MM.1S (cell line): ENCODE results near the gene NDUFB2.

Experiments used
- DNase-seq: peaks from one replicate; pipeline ENCODE4 v3.0.0-alpha.2; 2015
- H2AFZ ChIP-seq: fragments of 300-600 bp; sonication (generic); 2 replicates; pipeline ENCODE4 v1.6.0; 2016; ENCODE audit warnings: antibody characterized with exemption, low read length
- H3F3A ChIP-seq: fragments of 300-600 bp; sonication (generic); 2 replicates; pipeline ENCODE4 v1.6.1; 2016; ENCODE audit warnings: mild to moderate bottlenecking, antibody characterized with exemption, low read length, moderate library complexity, mixed read lengths; ENCODE audit not compliant: insufficient read depth
- H3K27ac ChIP-seq: fragments of 300-600 bp; sonication (generic); 2 replicates; pipeline ENCODE4 v1.5.1; 2016; ENCODE audit warnings: mild to moderate bottlenecking, low read length
- H3K27me3 ChIP-seq: fragments of 300-600 bp; sonication (generic); replicated peaks from 2 replicates; pipeline ENCODE4 v1.6.0; 2016; ENCODE audit warnings: low read length; ENCODE audit not compliant: insufficient read depth
- H3K36me3 ChIP-seq: fragments of 300-600 bp; sonication (generic); replicated peaks from 2 replicates; pipeline ENCODE4 v1.6.1; 2016; ENCODE audit warnings: mild to moderate bottlenecking, low read length, mixed read lengths; ENCODE audit not compliant: insufficient read depth
- H3K4me1 ChIP-seq: fragments of 300-600 bp; sonication (generic); 2 replicates; pipeline ENCODE4 v1.6.1; 2016; ENCODE audit warnings: low read length, mixed read lengths
- H3K4me2 ChIP-seq: fragments of 300-600 bp; sonication (generic); 2 replicates; pipeline ENCODE4 v1.6.0; 2016; ENCODE audit warnings: low read depth, low read length
- H3K4me3 ChIP-seq: fragments of 300-600 bp; sonication (generic); 2 replicates; pipeline ENCODE4 v1.5.1; 2016; ENCODE audit warnings: low read length, mixed read lengths
- H3K79me2 ChIP-seq: fragments of 300-600 bp; sonication (generic); 2 replicates; pipeline ENCODE4 v1.6.1; 2016; ENCODE audit warnings: mixed run types, low read length, mixed read lengths
- H3K9ac ChIP-seq: fragments of 300-600 bp; sonication (generic); 2 replicates; pipeline ENCODE4 v1.6.1; 2016; ENCODE audit warnings: low read length, mixed read lengths
- H3K9me2 ChIP-seq: fragments of 300-600 bp; sonication (generic); replicated peaks from 2 replicates; pipeline ENCODE4 v1.6.1; 2016; ENCODE audit warnings: mild to moderate bottlenecking, low read length, mixed read lengths; ENCODE audit not compliant: insufficient read depth
- H3K9me3 ChIP-seq: fragments of 300-600 bp; sonication (generic); replicated peaks from 2 replicates; pipeline ENCODE4 v1.6.1; 2016; ENCODE audit warnings: mild to moderate bottlenecking, low read length, mixed read lengths; ENCODE audit not compliant: insufficient read depth
- H4K20me1 ChIP-seq: fragments of 300-600 bp; sonication (generic); 2 replicates; pipeline ENCODE4 v1.6.1; 2016; ENCODE audit warnings: mild to moderate bottlenecking, low read length, moderate library complexity, mixed read lengths; ENCODE audit not compliant: insufficient read depth
- EZH2 ChIP-seq: fragments of 300-600 bp; sonication (generic); optimal IDR thresholded peaks from 2 replicates; pipeline ENCODE3; 2017; ENCODE audit warnings: low read depth, mild to moderate bottlenecking, antibody characterized with exemption, low read length, mixed read lengths
- EZH2phosphoT487 ChIP-seq: fragments of 300-600 bp; sonication (generic); IDR thresholded peaks from 2 replicates; pipeline ENCODE4 v1.6.1; 2018; ENCODE audit warnings: antibody characterized with exemption, low read length
- TF ChIP-seq, protein P1 (sequence below): fragments of 300-600 bp; sonication (generic); IDR thresholded peaks from 2 replicates; pipeline ENCODE4 v1.5.1; 2016; ENCODE audit warnings: antibody characterized with exemption, low read length, mixed read lengths

The NDUFB2 gene

DNA sequence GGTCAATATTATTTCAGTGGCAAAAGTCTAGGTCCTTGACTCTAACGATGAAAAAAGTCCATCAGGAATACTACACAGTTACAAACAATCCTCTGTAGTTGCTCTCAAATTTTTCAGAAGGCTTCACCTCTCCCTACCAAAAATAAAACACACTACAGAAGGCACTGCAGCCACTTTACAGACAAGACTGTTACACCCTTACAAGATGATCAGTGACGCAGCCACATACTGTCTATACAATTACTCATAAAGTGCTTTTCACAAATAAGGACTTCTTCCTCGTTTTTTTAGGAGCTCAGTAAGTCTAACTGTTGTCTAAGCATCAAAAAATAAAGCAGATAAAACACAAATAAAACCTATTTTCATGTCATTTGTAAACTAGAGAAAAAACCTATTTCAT is 27.1 kb downstream of the NDUFB2 start:
- H3K9me2 ChIP-seq, result no peaks in the 10 kb centered on the region

DNA sequence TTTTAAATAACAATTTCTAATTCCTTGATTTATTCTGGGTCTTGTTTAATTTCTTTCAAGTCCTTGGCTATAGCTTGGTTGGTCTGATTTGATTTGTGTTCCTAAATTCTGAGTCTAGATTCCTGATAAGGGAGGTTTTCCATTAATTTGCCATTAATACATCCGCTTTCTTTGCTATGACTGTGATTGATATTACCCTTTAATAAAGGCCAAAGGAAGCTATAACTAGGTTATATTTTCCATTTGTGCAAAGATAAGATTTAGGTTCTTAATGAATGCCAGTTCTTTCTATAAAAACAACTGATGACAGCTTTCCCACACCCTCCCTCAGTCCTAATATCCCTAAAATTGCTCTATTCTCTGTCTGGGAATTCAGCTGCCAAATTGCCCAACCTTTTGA is 28.2 kb downstream of the NDUFB2 start:
- Histone ChIP-seq H3K9ac (no peak overlapping the region), H3K27me3 (no peaks in the 10 kb centered on the region), H3K79me2 (no peaks in the 10 kb centered on the region), H3K4me2 (no peak overlapping the region), H3K36me3 (no peaks in the 10 kb centered on the region), H3K4me3 (no peak overlapping the region), H3K9me2 (no peaks in the 10 kb centered on the region), H3K9me3 (no peaks in the 10 kb centered on the region), H2AFZ (no peak overlapping the region), H3K4me1 (no peaks in the 10 kb centered on the region), H4K20me1 (no peaks in the 10 kb centered on the region), H3K27ac (no peak overlapping the region), H3F3A (no peaks in the 10 kb centered on the region)
- DNase-seq, result no peak
- TF ChIP-seq EZH2phosphoT487 (no peak), EZH2 (no peak)
- TF ChIP-seq, protein P1, sequence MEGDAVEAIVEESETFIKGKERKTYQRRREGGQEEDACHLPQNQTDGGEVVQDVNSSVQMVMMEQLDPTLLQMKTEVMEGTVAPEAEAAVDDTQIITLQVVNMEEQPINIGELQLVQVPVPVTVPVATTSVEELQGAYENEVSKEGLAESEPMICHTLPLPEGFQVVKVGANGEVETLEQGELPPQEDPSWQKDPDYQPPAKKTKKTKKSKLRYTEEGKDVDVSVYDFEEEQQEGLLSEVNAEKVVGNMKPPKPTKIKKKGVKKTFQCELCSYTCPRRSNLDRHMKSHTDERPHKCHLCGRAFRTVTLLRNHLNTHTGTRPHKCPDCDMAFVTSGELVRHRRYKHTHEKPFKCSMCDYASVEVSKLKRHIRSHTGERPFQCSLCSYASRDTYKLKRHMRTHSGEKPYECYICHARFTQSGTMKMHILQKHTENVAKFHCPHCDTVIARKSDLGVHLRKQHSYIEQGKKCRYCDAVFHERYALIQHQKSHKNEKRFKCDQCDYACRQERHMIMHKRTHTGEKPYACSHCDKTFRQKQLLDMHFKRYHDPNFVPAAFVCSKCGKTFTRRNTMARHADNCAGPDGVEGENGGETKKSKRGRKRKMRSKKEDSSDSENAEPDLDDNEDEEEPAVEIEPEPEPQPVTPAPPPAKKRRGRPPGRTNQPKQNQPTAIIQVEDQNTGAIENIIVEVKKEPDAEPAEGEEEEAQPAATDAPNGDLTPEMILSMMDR, result no peak

More for the DNA sequence above, 27.1 kb downstream of the NDUFB2 start:
- no peaks in the 10 kb centered on the region for H3K9me3 ChIP-seq
- H3K27me3 ChIP-seq, result no peaks in the 10 kb centered on the region
- no peak overlapping the region for H3K4me3 ChIP-seq
- H3K9ac ChIP-seq, result no peak overlapping the region
- TF ChIP-seq EZH2, result no peak
- TF ChIP-seq EZH2phosphoT487, result no peak
- TF ChIP-seq, protein P1, result no peak
- no peaks in the 10 kb centered on the region for H3K79me2 ChIP-seq
- DNase-seq, result no peak
- H2AFZ ChIP-seq, result no peak overlapping the region
- H4K20me1 ChIP-seq, result no peaks in the 10 kb centered on the region
- no peaks in the 10 kb centered on the region for H3F3A ChIP-seq
- no peaks in the 10 kb centered on the region for H3K36me3 ChIP-seq
- no peak overlapping the region for H3K27ac ChIP-seq
- H3K4me1 ChIP-seq, result no peaks in the 10 kb centered on the region
- H3K4me2 ChIP-seq, result no peak overlapping the region

DNA sequence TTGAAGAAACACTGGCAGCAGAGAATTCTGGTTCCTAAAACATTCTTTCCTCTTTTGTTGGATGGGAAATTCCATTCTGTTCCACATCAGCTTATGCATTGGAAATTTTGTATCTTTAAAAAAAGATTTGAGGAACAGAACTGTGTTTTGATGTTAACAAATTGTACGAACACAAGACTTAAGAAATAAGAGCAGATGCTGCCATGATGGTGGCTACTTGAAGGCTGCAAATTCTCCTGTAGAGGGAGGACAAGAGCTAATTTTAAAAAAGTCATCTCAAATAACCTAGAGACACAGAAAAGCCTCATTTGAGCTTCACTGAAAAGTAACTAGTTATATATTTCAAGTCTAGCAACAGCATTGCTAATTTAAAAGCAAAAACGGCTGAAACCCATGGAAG is 29.8 kb downstream of the NDUFB2 start:
- TF ChIP-seq, protein P1, result peak; percentile 40
- TF ChIP-seq EZH2phosphoT487, result no peak
- no peaks in the 10 kb centered on the region for H4K20me1 ChIP-seq
- H3F3A ChIP-seq, result no peaks in the 10 kb centered on the region
- H3K36me3 ChIP-seq, result no peaks in the 10 kb centered on the region
- no peak overlapping the region for H3K4me2 ChIP-seq
- H3K9me3 ChIP-seq, result no peaks in the 10 kb centered on the region
- DNase-seq, result peak; percentile 19
- H3K79me2 ChIP-seq, result no peaks in the 10 kb centered on the region
- no peak overlapping the region for H3K27ac ChIP-seq
- no peaks in the 10 kb centered on the region for H3K9me2 ChIP-seq
- H3K27me3 ChIP-seq, result no peaks in the 10 kb centered on the region
- H2AFZ ChIP-seq, result no peak overlapping the region
- H3K9ac ChIP-seq, result no peak overlapping the region
- H3K4me3 ChIP-seq, result no peak overlapping the region
- H3K4me1 ChIP-seq, result no peaks in the 10 kb centered on the region
